Skin of body (tissue), 2 donors: Measurements from ENCODE around the gene FAU. TPM values are rescaled to one million over a fixed set of nuclear protein-coding genes. Genes with fewer than 3 reads are reported as not detected.
"Not testable (repeated sequence)": the region's sequence is repeated elsewhere in the genome, so short reads cannot be mapped to it uniquely, and the experiment has no call there.

Source experiments
- DNase-seq: peaks from one replicate; lab custom pipeline; 2025; lab: John Stamatoyannopoulos, UW
- total RNA-seq: library from RNA; depleted of rRNA; stranded (reverse); fragments of >200 nt; gene quantifications from one replicate; pipeline ENCODE4 v1.2.3, GENCODE V29; 2014

Gene FAU
- total RNA-seq, result 353 TPM

DNA sequence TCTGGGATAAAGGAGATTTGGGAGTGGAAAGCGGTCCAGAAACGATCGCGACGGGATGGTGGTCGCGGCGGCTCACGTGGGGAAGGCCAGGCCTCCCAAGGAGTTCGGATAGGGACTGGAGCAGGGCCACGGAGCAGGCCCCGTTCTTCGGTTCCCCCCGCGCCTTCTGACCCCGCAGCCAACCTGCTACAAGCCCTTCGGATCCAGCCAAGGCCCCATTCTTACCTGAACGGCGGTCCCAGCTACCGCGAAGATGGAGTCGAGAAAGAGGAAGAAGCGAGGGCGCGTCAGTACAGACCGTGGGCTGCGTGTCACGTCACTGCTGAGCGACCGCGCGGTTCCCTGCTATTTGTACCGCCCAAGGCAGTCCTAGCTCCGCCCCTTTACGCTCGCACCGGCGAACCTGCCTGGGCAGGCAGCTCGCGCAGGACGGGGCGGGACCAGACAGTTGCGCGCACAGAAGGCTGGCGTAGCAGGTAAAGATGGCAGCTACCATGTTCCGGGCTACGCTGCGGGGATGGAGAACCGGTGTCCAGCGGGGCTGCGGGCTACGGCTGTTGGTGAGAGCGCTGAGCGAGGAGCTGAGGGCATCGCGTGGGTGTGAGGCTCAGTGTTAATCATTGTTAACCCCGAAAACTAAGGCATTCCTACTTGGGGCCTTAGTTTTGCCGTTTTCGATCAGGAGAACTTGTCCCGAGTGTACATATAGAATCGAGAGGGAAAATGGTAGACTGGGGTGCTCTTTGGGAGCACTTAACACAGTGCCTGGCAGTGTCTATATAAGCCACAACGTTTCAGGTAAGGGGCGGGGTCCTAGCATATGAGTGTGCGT lies at the start of gene FAU, which contains the start of gene MRPL49:
FAU (minus strand) TSS at position 270 of the 832 bp plus-strand sequence. CDS start 321 bp downstream, outside the sequence.
MRPL49 (plus strand) TSS at position 457 of the 832 bp plus-strand sequence; CDS start at position 483, 26 bp downstream.
- peak; percentile 95 for DNase-seq

DNA sequence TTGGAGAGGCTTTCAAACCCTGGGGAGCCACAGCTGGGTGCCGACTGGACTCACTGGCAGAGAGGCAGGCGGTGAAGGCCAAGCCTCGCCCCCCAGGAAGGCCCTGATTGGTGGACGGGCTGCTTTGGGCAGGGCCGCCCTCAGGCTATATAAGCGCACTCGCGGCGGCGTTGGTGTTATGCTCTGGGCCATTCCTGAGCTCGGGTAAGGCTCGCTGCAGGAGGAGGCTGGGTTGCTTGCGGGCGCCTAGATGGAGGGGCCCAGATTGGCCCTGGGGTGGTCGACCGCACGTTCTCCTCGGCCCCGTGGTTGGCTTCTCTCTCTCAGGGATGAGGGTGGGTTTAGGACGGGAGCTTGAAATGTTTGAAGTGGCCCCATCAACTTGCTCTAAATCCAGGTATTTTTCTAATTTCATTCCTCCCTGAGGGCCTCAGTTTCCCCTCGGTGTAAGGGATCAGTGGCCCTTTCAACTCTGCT lies 48.2 kb upstream of the FAU start, which contains the start of gene SPDYC:
SPDYC (plus strand) TSS at position 176 of the 477 bp plus-strand sequence. CDS start 1,125 bp downstream, outside the sequence.
- no peak for DNase-seq

DNA sequence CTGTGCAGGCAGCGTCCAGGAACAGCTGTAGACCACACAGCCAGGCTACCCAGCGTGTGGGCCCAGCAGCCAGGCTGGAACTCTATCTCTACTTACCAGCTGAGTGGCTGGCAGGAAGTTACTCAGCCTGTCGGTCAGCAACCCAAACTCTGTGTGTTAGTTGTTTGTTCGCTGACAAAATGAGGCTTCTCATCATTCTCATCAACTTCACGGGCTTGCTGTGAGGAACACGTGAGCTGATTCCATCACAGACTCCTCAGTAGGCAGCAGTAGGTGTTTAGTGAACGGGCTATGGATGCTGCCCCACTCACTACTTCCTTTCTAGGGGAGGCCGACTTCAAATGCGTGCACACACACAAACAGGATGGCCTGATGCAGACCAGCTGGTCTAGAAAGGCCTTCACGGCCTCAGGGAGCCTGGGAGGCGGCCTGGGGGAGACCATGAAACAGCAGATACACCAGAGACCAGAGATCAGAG lies 47.3 kb upstream of the FAU start:
- no peak for DNase-seq

DNA sequence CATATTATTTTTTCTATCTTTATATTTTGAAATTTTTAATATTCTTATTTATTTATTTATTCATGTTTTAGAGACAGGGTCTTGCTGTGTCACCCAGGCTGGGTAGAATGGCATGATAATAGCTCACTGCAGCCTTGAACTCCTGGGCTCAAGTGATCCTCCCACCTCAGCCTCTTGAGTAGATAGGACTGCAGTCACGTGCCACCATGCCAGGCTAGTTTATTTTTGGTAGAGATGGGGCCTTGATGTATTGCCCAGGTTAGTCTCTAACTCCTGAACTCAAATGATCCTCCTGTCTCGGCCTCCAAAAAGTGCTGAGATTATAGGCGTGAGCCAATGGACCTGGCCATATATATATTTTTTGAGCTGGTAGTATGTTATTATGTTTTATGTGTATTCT lies 45.7 kb upstream of the FAU start:
- no peak for DNase-seq

DNA sequence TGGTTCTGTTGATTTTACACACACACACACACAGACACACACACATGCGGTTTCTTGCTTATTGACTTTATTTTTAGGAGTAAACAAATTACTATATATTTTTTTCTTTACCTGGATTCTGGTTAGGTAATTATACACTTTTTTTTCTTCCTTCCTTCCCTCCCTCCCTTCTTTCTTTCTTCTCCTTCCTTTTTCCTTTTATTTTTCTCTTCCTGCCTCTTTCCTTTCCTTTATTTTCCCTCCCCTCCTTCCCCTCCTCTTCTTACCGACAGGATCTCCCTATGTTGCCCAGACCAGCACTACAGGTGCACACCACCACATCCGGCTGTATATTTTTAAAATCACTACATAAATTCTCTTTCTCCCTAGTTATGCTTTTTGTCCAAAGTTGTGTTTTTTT lies 45.0 kb upstream of the FAU start:
- DNase-seq, result no peak

DNA sequence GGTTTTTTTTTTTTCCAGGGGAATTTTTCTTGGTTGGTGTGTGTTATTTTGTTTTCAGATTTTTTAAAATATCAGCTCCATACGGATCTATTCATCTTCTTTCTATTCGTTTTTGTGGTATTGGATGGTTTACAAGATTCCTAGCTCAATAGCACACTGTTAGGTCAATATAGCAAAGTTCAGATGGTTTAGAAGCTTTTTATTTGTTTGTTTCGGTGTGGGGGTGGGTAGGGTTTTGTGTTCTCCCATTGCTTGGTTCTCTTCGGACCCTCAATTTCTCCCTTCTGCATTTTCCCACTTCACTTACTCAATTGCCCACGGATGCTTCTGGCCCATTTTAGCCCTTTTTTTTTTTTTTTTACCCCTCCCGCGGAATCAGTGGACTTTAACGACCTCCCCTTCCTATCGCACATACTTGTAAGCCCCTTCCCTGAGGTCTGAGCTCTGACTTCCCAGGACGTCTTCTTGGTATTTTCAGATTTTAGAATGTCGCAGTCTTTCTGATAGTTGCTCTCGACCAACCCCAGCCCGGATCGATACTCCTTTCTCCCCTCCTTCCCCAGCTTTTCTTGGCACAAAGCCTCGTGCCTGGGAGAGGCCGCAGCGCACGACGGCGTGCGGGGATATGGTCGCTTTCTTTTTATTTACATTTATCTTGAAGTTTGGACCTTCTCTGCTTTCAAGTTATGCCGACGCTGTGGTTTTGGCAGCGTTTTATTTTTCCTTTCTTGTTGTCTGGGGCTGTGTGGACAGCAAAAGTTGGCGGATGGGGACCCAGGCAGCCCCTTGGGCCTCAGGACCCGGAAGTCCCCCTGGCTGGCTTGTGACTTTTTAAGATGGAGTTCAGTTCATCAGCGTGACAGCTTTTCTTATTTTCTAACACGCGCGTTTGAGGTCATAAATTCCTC lies 43.7 kb upstream of the FAU start:
- DNase-seq, result no peak

DNA sequence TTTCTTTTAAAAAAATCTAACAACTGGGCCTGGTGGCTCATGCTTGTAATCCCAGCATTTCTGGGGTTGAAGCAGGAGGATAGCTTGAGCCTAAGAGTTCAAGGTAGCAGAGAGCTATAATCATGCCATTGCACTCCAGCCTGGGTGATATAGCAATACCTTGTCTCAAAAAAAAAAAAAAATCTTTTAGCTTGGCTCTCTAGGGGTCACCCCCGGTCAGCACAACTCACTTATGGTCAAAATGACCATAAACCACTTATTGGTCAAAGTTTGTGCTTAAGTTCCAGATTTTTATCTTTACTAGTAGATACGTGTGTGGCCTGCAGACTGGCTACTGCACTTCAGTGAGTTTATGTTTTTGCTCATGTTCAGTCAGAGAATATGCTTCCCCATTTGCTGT lies 41.8 kb upstream of the FAU start:
- DNase-seq, result no peak

DNA sequence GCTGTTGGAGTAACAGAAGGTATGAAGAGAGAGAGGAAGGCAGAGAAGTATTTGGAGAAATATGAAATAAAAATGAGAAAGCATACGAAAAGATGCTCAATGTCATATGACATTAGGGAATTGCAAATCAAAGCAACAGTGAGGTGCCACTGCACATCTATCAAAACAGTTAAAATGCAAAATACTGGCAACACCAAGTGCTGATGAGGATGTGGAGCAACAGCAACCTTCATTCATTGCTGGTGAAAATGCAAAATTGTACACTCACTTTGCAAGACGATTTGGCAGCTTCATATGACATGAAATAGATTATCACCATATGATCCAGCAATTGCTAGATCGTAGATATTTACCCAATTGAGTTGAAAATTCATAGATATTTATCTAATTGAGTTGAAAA lies 38.7 kb upstream of the FAU start:
- DNase-seq, result no peak

DNA sequence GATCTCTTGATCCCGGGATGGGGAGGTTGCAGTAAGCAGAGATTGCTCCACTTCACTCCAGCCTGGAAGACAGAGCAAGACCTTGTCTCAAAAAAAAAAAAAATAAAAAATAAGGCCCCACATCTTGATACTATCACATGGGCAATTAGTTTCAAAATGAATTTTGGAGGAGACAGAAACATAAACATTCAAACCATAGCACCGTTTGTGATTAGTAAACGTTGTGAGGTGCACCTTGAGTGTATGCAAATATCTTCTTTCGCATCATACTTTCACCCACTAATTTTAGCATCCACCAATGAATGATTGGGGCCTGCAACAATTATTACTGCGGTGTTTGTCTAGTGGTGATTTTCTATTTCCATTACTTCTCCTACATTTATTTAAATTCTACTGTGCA lies 37.1 kb upstream of the FAU start:
- DNase-seq, result no peak

DNA sequence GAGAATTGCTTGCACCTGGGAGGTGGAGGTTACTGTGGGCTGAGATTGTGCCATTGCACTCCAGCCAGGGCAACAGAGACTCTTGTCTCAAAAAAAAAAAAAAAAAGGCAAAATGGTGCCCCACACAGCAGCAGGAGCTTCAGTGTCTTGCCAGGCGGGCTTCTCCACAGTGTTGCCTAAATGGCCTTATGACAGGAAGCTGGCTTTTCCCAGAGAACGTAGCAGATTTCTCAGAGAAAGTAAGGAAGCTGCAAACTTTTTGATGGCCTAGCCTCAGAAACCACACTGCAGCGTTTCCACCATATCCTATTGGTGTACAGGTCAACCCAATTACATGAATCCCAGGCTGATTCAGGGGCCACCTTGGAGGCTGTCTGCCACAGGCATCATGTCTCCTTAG lies 35.4 kb upstream of the FAU start:
- no peak for DNase-seq

DNA sequence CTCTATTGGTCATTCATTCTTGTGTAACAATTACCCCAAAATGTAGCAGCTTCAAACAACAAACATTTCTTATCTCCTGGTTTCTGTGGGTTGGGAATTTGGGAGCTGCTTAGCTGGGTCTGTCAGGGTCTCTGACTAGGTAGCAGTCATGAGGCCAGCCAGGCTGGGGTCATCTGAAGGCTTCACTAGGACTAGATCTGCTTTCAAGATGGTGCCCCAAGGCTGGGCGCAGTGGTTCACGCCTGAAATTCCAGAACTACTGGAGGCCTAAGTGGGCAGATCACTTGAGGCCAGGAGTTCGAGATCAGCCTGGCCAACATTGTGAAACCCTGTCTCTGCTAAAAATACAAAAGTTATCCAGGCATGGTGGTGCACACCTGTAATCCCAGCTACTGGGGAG lies 35.0 kb upstream of the FAU start:
- DNase-seq, result no peak

DNA sequence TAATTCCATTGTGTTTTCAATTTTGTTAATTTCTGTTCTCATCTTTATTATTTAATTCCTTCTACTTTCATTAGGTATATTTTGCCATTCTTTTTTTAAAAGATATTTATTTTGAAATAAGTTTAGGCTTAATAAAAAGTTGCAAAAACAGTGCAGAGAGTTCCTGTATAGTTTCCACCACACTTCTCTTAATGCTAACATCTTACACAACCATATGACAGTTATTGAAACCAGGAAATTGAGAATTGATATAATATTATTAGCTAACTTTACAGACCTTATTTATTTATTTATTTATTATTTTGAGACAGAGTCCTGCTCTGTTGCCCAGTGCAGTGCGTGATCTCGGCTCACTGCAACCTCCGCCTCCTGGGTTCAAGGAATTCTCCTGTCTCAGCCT lies 34.3 kb upstream of the FAU start:
- no peak for DNase-seq

DNA sequence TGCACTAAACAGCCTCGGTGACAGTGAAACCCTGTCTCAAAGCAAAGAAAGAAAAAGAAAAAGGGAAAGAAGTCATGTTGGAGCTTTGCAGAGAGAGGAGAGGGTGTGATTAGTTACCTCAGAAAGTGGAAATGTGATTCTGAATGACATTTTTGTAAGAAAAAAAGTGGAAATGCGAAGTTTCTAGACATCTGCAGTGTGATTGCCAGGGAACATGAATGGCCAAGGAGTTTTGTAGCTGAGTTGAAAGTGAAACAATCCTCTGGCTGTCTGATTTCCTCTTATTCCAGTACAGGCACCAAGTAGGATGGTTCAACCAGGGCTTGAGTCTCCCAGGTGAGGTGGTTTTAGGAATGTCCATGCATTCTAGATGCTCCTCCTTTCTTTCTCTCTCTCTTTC lies 30.2 kb upstream of the FAU start:
- no peak for DNase-seq

DNA sequence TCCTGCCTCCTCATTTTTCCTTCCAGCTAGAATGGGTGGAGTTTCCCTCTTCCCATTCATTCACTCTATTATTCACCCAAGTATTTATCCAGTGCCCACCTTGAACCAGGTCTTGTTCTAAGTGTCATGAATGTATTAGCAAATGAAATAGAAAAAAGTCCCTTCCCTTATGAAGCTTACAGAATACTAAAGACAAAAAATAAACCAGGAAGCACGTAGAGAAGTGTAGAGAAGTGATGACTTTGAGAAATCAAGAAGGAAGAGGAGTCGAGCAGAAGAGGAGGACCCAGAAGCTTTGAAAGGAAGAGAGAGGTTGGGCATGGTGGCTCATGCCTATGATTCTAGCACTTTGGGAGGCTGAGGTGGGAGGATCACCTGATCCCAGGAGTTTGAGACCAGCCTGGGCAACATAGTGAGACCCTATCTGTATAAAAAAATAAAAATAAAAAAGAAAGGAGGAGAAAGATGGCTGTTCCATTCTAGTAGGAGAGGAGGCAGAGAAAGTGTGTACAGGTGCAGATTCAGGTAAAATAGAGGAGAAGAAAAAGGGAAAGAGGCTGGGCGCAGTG lies 29.5 kb upstream of the FAU start:
- DNase-seq, result no peak

DNA sequence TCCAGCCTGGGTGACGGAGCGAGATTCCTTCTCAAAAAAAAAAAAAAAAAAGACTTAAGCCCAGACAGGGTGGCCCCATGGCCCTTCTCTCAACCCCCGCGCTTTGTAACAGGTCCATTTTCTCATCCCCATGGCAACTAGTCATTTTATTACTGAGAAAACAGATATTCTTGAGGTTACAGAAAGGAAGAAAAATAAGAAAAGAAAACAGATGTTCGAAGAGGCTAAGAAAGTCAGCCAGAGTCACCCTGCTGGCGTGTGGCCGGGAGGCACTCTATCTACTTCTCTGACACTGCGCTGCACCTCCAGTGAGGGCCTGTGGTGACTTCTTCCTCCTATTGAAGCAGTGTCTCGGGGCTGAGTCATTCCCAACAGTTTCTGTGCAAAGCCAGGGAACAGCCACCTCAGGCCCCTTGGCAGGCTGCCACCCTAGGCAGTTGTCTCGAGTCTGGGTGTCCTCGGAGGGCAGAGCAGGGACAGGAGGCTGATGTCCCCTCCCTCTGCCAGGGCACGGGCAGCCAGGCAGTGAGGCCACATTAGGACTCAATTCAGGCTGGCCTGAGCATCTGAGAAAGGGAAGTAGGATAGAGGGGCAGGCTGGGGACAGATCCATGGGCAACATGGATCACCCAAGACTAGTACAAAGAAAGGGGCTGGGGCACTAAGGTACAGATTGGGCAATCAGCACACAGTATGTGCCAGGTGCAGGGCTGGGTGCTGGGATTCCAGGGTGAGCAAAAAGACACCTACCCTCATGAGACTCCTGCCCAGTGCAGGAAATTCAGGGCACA lies 28.8 kb upstream of the FAU start:
- DNase-seq, result peak; percentile 9

DNA sequence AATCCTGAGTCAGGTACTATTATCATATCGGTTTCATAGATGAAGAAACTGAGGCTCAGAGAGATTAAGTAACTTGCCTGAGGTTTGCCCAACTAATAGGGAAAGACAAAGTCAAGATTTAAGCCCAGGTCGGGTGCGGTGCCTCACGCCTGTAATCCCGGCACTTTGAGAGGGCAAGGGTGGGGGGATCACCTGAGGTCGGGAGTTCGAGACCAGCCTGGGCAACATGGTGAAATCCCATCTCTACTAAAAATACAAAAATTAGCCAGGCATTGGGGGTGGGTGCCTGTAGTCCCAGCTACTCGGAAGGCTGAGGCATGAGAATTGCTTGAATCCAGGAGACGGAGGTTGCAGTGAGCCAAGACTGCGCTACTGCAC lies 28.2 kb upstream of the FAU start:
- not testable (repeated sequence) for DNase-seq

DNA sequence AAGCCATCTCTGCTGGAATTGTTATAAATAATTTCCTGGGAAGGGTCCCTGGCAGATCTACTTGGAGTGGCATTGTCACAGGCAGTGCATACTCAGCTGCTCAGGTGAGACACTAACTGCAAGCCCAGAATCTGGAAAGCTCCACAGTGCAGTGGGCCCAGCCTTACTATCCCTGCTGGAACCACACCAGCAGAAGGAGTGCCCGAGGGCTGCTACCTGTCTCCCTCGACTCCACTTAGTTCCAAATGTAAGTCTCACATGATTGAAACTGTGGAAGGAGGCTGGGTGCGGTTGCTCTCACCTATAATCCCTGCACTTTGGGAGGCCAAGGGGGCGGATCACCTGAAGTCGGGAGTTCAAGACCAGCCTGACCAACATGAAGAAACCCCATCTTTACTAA lies 26.7 kb upstream of the FAU start:
- no peak for DNase-seq

DNA sequence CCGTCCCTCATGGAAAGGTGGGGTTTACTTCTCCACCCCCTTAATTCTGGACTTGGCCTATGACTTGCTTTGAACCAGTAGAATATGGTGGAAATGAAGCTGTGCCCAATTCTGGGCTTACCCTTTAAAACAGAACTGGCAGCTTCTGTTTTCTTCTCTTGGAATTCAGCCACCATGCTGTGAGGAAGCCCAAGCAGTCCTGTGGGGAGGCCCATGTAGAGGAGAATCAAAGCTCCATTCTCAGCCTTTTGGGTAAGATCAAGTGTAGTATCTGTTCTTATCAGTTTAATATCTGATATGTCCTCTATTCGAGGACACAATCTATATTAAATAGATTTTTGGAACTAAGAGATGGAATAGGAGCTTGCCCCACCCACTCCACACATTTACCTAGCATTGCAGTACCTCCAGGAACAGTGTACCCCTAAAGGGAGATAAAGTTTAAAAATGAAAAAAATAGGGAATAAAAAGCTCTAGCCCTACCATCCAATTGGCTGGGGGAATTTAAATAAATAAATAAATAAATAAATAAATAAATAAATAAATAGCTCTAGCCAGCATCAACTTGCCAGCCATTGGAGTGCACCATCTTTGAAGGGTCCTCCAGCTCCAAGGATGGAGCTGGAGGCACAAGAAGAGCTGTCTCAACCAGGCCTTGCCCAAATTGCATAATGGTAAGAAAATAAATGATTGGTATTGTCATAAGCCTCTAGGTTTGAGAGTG lies 25.6 kb upstream of the FAU start:
- no peak for DNase-seq

DNA sequence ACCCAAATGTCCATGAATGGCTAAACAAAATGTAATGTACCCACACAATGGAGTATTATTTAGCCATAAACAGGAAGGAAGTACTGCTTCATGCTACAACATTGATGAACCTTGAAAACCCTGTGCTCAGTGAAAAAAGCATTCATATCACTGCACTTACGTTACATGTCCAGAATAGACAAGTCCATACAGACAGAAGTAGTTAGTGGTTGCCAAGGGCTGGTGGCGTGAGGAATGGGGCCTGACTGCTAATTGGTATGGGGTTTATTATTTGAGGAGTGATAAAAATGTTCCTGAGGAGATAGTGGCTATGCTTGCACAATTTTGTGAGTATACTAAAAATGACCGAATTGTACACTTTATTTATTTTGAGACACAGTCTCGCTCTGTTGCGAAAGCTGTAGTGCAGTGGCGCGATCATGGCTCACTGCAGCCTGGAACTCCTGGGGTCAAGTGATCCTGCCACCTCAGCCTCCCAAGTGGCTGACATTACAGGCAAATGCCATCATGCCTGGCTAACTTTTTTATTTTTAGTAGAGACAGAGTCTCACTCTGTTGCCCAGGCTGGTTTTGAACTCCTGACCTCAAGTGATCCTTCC lies 20.1 kb upstream of the FAU start:
- DNase-seq, result no peak
